GM18873 (cell line): ENCODE measurements around the gene METTL5.
"Not testable (repeated sequence)": the region's sequence is repeated elsewhere in the genome, so short reads cannot be mapped to it uniquely, and the experiment has no call there.

Experiments used
- ATAC-seq: cut with Tn5 transposase; IDR thresholded peaks from one replicate; pipeline ENCODE4 v1.9.1; 2021; ENCODE audit warnings: mild to moderate bottlenecking, moderate library complexity, moderate number of reproducible peaks; ENCODE audit not compliant: unreplicated experiment, low FRiP score

Gene METTL5

DNA sequence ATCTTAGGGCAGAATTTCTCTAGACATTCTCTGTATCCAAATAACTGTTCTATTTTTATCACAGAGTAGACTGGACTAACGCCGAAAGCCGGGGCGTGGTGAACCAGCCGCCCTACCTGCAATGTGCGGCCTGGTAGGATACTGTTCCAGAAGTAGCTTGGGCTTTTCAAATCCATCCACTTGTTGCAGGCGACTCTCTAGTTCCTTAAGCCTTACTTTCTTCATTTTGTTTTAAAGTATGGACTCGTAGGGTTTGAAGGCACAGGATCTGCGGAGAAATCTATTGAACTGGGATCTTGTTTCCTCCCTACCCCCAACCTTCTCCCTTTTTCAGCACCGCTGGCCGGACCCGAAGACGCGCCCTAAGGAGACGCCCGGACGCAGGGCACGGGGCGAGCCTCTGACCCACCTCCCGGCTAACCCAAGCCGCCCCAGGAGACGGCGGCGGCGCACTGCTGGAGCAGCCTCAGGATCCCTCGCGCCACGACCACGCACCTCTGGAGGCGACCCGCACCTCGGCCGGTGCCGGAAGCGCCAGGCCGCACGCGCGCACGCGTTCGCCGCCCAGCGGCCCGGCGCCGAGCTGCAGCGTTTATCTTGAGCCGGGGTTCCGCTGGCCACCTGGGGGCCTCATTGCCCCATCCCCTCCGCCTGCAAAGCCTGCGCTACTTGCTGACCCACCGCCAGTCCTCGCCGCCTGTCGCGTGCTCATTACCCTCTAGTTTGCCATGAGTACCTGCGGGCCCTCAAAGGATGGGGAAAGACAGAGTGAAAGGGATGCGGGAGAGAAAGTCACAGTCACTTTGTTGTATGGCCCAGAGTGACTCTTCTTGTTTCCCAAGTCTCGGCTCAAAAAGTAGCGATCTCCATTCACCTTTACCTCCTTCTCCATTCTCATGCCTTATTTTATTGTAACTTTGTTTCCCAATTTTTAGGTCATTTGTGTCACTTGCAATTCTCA lies at the start of gene METTL5:
Gene METTL5, minus strand, starts transcription at position 533 of the 961 bp plus-strand sequence. Its CDS starts 308 bp downstream, at position 225.
- ATAC-seq: peak; percentile 46

DNA sequence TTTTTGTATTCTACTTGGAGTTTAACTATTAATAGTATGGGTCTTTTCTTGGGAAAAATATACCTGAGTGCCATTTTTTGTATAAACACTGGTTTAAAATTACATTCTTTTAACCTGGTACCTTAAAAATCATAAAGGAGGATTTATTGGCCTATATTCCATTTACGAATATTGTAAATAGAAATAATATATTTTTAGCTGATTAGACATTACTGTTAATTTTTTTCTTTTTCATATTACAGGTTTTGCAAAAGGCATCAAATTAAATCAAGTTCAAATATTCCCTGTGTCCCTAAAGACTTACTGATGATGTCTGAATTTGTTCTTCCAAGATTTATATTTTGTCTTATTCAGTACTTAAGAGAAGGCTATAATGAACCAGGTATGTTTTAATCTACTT lies 47.3 kb upstream of the METTL5 start:
- ATAC-seq: no peak

DNA sequence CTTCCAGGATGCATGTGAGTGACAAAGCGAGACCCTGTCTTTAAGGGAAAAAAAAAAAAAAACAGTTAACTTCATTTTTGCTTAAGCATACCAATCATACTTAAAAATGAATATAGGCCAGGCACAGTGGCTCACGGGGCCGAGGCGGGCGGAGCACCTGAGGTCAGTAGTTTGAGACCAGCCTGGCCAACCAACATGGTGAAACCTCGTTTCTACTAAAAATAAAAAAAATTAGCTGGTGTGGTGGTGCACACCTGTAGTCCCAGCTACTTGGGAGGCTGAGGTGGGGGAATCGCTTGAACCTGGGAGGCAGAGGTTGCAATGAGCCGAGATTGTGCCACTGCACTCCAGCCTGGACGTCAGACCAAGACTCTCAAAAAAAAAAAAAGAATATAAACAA lies 46.7 kb upstream of the METTL5 start:
- not testable (repeated sequence) for ATAC-seq

DNA sequence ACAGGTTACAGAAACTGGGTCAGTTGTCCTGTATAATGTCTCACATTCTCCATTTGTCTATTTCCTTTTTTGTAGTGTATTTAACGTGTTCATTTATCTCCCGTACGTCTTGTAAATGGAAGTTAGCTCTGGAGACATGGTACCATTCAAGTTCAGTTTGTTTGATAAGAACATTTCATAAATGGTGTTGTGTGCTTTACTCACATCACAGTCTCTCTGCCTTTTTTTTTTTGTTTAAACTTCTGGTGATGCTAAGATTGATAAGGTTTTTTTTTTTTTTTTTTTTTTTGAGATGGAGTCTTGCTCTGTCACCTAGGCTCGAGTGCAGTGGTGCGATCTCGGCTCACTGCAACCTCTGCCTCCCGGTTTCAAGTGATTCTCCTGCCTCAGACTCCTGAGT lies 44.2 kb upstream of the METTL5 start:
- no peak for ATAC-seq

DNA sequence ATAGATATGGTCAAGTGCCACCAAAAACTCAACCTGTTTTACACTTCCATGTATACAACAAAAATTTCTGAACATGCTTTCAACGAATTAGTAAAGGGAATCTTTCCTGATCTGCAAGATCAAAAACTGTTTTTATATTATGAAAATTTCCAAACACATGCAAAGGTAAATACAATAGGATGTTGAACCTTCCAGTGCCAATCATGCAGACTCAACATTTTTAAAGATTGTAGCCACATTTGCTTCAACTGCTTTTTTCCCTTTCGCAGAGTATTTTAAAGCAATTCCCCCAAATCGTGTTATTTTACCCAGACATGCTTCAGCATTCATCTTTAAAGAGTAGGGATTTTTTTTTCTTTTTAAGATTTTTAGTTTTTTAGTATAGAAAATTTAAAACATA lies 42.9 kb upstream of the METTL5 start:
- ATAC-seq: no peak

DNA sequence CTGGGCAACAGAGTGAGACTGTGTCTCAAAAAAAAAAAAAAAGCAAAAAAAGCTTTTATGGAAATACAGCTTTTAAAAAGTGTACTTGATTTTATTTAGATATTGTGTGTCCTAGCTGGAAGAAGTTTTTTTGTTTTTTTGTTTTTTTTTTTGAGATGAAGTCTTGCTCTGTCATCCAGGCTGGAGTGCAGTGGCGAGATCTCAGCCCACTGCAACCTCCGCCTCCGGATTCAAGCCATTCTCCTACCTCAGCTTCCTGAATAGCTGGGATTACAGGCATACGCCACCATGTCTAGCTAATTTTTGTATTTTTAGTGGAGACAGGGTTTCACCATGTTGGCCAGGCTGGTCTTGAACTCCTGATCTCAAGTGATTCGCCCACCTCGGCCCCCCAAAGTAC lies 41.5 kb upstream of the METTL5 start:
- not testable (repeated sequence) for ATAC-seq

DNA sequence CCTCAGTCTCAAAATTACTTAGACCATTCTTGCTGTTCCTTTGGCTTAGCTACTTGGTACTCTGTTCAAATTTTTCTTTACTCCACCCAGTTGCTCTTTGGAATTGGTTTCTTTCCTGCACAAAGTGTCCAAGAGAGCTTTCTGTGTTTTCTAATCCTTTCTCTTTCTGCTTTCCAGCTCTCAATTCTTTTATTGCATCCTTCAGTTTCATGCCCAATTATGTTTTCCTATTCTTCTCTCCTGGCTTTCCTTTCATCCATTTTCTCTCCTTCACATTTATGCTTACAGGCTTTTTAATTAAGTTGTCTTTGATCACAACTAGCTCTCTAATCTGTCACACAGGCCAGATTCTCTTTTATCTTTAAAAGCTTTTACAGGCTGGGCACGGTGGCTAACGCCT lies 40.8 kb upstream of the METTL5 start:
- ATAC-seq: no peak

DNA sequence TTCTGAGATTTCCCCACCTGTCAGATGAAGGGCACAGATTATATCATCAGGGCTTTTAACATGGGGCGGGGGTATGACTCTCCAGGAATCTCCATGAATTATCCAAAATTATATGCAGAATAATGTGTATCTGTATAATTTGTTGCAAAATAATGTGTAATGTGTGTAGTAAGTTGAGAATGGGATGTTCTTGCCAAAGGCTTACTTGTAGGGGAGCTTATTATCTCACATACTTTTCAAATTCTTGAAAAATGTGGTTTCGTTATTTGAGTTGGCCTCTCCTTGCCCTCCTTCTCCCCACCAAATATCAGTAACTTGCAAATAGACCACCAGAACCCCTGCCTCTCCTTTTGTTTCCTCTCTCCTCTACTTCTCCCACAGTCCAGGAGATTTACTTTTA lies 38.1 kb upstream of the METTL5 start:
- ATAC-seq: no peak

DNA sequence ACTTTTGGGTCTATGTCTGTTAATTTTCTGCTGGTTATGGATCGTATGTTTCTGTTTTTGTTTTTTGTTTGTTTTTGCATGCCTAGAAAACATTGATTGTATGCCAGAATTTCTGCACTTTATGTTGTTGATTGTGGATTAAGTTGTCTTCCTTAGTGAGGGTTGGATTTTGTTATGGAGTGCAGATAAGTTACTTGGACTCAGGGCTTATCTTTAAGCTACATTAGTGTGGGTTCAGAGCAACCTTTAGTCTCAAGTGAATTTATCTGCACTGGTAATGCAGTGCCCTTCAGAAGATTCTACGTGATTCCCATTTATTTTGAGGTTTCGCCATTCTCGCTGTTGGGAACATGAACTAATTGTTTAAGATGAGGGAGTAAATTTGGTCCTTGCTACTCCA lies 35.4 kb upstream of the METTL5 start:
- no peak for ATAC-seq

DNA sequence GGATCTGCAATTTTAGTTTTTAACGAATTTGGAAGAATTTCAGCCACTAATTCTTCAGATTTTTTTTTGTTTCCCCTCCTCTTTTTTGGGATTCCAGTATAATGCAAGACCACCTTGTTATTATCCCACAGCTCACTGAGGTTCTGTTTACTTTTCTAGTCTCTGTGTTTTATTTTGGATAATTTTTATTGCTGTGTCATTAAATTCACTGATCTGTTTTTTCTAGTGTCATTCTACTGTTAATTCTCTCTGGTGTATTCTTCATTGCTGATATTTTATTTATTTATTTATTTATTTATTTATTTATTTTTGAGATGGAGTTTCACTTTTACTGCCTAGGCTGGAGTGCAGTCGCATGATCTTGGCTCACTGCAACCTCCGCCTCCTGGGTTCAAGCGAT lies 34.7 kb upstream of the METTL5 start:
- no peak for ATAC-seq

DNA sequence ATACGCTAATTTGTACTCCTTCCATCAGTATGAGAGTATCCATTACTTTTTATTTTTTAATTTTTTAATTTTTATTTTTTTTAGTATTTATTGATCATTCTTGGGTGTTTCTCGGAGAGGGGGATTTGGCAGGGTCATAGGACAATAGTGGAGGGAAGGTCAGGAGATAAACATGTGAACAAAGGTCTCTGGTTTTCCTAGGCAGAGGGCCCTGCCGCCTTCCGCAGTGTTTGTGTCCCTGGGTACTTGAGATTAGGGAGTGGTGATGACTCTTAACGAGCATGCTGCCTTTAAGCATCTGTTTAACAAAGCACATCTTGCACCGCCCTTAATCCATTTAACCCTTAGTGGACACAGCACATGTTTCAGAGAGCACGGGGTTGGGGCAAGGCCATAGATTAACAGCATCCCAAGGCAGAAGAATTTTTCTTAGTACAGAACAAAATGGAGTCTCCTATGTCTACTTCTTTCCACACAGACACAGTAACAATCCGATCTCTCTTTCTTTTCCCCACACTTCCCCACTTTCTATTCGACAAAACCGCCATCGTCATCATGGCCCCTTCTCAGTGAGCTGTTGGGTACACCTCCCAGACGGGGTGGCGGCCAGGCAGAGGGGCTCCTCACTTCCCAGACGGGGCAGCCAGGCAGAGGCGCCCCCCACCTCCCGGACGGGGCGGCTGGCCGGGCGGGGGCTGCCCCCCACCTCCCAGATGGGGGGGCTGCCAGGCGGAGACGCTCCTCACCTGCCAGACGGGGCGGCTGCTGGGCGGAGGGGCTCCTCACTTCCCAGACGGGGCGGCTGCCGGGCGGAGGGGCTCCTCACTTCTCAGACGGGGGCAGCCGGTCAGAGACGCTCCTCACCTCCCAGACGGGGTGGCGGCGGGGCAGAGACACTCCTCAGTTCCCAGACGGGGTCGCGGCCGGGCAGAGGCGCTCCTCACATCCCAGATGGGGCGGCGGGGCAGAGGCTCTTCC lies 30.9 kb upstream of the METTL5 start:
- ATAC-seq: not testable (repeated sequence)

DNA sequence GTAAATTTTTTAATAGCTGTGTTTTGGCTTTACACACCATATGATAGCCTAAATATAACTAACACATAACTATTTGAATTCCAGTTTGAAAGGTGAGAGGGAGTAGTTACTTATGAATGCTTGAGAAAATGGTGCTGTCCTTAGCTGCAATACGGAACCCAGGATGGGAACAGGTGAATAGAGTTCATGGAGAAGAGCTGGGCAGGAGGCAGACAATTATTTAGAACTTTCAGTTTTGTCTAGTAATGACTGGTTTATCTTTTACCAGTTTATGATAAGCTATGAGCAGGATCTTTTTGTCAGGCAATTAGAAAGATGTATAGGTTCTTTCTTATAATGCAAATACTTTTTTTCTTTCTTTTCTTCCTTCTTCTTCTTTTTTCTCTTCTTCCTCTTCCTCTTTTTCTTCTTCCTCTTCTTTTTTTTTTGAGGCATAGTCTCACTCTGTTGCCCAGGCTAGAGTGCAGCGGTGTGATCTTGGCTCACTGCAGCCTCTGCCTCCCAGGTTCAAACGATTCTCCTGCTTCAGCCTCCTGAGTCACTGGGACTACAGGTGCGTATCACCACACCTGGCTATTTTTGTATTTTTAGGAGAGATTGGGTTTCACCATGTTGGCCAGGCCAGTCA lies 28.4 kb upstream of the METTL5 start:
- no peak for ATAC-seq

DNA sequence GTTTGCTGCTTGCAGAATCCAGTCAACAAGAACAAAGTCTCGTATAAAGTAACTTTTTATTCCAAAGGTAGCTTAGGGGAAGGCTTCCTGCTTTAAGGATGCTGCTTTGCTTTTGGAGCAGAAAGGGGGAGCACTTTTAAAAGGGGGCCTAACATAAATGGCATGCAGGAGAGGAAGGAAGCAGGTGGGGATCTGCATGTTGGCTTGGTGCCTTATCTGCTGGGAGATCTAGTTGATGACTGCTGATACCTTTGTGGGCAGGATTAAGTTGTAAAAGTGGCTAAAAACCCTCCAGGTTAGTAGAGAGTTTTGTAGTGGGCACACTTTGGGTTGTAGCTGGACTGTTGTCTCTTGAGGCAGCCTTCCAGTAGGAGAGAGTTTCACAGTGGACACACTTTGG lies 25.0 kb upstream of the METTL5 start:
- no peak for ATAC-seq

DNA sequence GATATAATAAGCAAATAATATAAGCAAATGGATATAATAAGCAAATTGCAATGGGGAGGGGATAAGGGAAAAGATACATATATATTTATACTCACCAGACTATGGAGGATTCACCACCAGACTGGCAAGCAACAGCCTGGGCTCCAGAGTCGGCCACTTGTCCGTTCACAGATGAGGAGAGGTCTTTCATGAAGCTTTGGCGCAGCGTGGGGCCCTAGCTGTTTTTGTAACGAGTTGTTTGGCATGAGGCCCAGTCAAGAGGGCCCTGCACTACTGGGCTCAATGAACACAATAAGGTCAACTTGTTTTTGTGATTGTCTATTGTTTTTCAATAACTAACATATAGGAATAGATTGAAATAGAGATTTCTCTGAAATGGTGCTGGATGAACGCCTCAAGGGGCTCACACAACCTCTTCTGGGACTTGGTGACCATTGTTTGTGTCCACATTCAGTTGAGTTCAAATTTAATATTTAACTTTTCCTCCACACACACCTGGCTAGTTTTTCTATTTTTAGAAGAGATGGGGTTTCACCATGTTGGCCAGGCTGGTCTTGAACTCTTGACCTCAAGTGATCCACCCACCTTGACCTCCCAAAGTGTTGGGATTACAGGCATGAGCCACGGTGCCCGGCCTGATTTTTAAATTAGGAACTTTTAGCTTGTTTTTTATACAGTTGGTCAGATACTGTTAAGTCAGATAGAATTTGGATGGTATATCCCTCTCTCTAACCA lies 24.4 kb upstream of the METTL5 start:
- ATAC-seq: not testable (repeated sequence)

DNA sequence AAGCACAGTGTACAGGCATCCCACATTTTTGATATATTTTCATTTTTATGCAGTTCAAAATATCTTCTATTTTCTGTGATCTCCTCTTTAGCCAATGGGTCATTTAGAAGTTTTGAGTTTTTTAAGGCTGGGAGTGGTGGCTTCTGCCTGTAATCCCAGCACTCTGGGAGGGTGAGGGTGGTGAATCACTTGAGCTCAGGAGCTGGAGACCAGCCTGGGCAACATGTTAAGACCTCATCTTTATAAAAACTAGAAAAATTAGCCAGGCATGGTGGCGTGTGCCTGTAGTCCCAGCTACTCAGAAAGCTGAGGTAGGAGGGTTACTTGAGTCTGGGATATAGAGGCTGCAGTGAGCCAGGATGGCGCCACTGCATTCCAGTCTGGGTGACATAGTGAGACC lies 20.3 kb upstream of the METTL5 start:
- no peak for ATAC-seq

DNA sequence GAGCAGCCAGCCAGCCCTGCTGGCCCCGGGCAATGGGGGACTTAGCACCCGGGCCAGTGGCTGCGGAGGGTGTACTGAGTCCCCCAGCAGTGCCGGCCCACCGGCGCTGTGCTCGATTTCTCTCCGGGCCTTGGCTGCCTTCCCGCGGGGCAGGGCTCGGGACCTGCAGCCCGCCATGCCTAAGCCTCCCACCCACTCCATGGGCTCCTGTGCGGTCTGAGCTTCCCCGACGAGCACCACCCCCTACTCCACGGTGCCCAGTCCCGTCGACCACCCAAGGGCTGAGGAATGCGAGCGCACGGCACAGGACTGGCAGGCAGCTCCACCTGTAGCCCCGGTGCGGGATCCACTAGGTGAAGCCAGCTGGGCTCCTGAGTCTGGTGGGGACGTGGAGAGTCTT lies 16.9 kb upstream of the METTL5 start:
- not testable (repeated sequence) for ATAC-seq

DNA sequence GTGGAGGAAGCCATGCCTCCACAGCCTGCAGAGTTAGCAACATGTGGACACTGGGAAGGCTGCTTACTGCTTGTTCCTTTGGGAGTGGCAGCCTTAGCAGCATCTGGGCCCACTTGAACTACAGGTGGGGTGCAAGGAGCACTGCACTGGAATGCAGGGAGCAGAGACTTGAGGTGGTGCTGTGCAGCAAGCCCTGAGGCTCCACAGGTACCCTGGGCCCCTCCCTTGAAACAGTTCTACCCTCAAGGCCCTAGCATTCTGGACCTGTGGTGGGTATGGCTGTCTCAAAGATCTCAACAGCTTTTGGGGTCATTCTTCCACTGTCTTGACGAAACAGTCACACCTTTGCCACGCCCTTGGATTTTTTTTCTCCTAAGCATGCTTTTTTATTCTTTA lies 16.0 kb upstream of the METTL5 start:
- no peak for ATAC-seq

DNA sequence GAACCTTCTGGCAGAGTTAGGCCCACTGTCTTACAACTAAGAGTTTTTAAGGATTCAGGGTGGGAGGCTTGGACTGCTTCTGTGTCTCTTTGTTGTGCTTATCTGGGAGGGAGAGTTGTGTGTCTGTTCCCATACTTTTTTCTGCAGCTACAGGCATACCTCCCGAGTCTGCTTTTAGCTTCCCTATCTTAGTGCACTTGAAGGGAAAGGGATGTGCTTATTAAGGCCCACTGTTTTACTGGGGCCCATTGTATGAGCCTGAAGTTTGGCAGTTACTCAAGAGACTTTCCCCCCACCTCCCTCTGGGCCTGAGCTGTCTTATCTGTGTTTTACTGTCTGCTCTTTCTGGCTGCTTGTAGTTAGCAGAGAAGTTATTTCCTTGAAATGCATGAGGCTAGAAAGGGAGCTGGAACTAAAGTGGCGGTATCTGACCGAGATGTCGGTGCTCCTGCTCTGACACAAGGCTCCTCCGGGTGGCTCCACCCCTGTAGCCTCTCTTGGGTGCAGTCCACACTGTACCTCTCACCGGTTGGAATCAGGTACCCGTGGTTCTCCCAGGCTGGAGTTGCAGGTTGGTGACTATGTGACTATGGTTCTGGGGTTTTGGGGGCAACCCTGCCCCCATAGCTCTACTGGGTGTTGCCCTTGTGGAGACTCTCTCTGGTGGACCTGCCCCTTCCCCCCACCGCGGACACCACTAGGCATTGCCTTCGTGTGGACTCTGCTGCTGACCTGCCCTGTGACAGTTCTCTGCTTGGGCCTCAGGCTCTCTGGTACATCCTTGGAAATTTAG lies 15.4 kb upstream of the METTL5 start:
- no peak for ATAC-seq
